Stimulated activated CD4-positive, alpha-beta T cell treated with anti-CD3 and anti-CD28 coated beads, TNF-alpha, amount 100 ng/mL, for 24 hours (primary cell): ENCODE results near the gene STAP1.
"Not testable (repeated sequence)": the region's sequence is repeated elsewhere in the genome, so short reads cannot be mapped to it uniquely, and the experiment has no call there.

ENCODE experiments used
- DNase-seq, 3 experiments: peaks; one replicate each; pipeline ENCODE4 v3.0.0-alpha.2; 2020; ENCODE audit warnings: low read depth in 3 of 3

Gene STAP1, protein sequence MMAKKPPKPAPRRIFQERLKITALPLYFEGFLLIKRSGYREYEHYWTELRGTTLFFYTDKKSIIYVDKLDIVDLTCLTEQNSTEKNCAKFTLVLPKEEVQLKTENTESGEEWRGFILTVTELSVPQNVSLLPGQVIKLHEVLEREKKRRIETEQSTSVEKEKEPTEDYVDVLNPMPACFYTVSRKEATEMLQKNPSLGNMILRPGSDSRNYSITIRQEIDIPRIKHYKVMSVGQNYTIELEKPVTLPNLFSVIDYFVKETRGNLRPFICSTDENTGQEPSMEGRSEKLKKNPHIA

GRCh38 chr4:67558493-67558892 lies at the start of gene STAP1:
TSS of gene STAP1 (plus strand) at chr4:67558727. CDS start at chr4:67558810, 83 bp downstream.
- DNase-seq, result no peak

DNA sequence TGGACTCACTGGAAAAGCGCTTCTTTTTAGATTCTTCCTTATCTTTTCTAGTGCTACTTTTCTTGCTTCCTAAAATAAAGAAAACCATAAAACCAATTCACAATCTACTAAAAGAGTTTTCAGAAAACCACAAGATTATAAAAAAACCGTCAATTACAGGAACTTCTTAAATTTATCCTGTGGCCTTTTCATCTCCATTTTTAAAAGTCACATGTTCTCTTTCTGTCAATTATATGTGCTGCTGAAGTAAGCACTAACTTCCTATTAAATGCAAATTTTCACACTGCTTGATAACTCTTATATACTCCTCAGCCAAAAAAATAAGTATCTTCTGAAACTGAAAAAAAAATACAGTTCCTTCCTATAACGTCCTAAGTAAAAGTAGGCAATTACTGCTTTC lies 46.0 kb upstream of the STAP1 start:
- no peak for DNase-seq

GRCh38 chr4:67520141-67520540 lies 38.4 kb upstream of the STAP1 start:
- DNase-seq, result no peak

DNA sequence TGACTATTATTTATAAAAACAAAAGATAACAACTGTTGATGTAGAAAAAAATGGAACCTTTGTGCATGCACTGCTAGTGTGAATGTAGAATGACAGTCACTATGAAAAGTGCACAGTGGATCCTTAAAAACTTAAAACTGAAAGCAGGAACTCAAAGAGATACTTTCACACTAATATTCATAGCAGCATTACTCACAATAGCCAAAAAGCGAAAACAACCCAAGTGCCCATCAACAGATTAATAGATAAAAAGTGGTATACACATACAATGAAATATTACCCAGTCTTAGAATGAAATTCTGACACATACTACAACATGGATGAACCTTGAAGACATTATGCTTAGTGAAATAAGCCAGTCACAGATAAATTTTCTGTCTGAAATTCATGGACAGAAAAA lies 37.0 kb upstream of the STAP1 start:
- no peak for DNase-seq

GRCh38 chr4:67522230-67522629 lies 36.3 kb upstream of the STAP1 start:
- no peak for DNase-seq

- no peak for DNase-seq
Observed at GRCh38 chr4:67522851-67523671, 35.5 kb upstream of the STAP1 start.

DNA sequence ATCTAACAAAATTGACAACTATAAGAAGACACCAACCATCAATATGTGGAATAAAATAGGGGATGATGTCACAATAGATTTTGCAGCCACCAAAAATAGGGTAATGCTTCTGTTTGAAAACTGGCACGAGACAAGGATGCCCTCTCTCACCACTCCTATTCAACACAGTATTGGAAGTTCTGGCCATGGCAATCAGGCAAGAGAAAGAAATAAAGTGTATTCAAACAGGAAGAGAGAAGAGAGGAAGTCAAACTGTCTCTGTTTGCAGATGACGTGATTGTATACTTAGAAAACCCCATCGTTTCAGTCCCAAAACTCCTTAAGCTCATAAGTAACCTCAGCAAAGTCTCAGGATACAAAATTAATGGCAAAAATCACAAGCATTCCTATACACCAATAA lies 34.4 kb upstream of the STAP1 start:
- DNase-seq, result not testable (repeated sequence)

DNA sequence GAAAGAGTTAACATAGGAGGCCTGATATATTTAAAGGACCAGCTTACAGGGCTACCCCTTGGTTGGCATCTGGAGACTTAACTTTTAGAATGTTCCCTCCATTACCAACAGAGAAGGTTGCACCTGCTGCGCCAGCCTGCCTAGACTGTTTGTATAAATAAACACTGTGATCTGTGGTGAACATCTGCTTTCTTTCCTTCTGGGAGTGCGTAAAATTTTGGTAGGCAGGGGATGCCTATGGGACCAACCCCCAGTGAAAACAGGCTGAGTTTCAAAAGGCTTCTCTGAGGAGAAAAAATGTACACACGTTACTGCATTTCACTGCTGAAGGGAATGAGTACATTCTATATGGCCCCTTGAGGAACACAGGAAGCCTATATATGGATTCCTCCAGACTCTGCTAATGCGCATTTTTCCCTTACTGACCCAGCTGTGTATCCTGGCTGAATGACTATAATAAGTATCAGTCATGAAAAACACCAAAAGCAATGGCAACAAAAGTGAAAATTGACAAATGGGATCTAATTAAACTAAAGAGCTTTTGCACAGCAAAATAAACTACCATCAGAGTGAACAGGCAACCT lies 27.1 kb upstream of the STAP1 start:
- no peak for DNase-seq

- not testable (repeated sequence) for DNase-seq
Observed at GRCh38 chr4:67532397-67532796, 26.1 kb upstream of the STAP1 start.

- no peak for DNase-seq
Observed at GRCh38 chr4:67533112-67533511, 25.4 kb upstream of the STAP1 start.

DNA sequence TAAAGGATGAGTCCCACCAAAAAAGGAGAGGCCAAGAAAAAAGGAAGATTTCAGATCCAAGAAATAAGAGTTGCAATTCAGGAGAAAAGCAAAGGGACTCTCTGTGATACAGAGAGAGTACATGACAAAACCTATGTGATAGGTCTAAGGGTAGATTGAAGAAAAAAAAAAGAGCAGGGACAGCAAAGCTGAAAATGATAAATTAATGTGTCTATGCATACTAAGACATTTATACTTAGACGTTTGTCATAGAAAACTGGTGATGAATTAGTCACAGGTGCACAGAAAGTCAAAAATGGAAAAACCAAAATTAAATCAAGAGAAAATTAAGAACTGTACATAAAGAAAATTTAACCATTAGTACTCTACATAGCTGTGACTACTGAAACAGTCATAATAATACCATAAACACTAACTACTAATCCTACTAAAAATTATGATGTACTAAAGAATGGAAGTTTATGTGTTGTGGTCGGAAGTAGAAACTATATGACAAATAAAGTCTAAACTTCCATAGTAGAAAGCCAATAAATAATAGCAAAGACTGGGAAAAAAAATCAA lies 23.2 kb upstream of the STAP1 start:
- no peak for DNase-seq

GRCh38 chr4:67539830-67540229 lies 18.7 kb upstream of the STAP1 start:
- DNase-seq, result no peak

- no peak for DNase-seq
Observed at GRCh38 chr4:67542076-67542475, 16.5 kb upstream of the STAP1 start.

DNA sequence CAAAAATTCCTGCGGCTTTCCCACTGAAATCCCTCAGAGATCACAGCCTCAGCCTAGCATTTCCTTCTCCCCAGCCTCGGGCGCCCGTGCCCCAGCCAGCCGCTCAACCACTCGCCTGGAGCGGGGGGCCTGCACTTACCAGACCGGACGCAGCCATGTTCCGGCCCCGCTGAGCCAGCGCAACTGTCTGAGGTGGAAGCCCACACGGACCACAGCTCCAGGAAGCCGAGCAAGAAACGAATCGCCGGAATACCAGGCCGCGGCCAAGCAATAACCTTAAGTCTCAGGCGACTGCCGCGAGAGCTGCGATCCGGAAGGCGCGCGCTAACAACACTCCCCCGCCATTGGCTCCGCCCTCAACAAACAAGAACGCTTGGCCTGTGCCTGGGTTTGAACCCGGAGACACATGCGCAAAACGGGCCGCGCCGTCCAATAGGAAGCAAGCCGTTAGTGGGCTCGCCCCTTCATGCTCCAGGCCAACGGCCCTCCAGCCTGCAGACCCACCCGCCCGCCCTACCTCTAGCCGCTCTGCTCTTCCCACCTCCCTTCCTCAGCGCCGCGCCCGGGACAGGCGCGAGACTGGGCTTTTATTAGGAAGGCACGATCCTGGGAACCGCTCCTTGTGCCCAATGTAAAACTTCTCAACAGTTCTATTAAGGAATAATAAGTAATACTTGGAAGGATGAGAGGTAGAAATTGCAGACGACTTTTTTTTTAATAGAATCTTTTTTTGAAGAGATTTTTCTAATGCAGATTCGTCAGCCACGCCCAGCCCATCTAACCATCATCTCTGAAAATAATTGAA lies 13.1 kb upstream of the STAP1 start, which contains the start of gene CENPC:
Gene CENPC, minus strand, starts transcription at position 305 of the 805 bp plus-strand sequence. Its CDS starts 148 bp downstream, at position 157.
- DNase-seq, result peak; percentile 84 to 95 (median 89)

DNA sequence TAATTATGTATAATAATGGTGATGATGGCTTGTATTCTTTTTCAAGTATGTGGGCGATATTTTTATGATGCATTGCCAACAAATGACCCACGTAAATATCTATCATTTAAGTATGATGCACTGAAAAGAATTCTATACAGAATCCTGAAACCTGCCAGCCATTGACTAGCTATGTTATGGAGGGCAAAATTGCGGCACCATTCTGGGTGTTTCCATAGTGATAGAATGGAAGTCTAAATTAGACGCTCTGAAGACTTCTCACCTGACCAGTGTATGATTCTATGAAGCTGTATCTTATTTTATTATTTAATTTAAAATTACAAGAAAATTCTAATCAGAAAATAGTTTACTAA lies 12.5 kb upstream of the STAP1 start:
- no peak for DNase-seq

- no peak for DNase-seq
Observed at GRCh38 chr4:67546971-67547370, 11.6 kb upstream of the STAP1 start.

DNA sequence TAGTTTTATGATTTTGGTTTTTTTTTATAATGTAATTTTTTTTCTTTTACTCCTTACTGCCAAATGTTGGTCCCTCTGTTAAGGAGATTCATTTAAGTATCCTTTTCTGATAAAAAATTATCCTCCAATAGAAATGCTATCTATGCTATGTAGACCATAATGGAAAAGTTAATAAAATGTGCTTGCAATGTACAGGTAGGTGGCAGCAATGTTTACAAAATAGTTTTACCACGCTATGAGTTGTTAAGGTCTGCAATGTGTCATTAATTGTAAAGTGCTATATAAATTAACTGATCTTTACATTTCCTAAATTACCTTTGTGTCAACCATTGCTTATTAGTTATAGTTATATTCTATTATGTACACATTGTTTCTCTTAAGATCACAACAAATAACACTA lies 9.4 kb upstream of the STAP1 start:
- no peak for DNase-seq

DNA sequence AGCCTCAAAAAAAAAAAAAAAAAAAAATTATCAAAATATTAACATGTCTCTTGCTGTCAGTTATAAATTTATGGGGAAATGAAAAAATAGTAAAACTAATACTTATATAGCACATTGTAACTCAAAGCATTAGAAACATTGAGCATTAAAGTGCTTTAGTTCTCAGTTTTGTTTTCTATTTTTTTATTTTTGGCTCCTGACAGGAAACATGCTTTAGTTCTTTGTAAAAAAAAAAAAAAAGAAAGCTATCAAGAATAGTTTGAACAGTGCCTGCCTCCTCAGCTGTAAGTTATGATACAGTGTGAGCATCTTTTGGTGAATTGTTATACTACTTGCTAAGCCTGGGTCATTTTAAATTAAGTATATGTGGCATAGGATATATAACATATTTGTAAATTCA lies 8.1 kb upstream of the STAP1 start:
- DNase-seq, result no peak

DNA sequence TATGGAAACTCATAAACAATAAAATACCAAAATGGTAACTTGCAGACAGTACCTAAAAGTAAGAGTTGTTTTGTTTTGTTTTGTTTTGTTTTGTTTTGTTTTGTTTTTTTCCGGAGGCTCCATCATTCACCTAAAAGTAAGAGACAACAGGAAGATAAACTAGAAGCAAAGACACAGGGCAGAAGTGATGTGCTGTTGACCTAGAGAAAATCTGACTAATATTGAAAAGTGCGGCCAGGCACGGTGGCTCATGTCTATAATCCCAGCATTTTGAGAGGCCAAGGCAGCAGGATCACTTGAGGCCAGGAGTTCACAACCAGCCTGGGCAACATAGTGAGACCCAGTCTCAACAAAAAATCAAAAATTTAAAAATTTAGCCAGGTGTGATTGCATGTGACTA lies 7.7 kb upstream of the STAP1 start:
- no peak for DNase-seq

- DNase-seq, result not testable (repeated sequence)
Observed at GRCh38 chr4:67552146-67552792, 6.3 kb upstream of the STAP1 start.

DNA sequence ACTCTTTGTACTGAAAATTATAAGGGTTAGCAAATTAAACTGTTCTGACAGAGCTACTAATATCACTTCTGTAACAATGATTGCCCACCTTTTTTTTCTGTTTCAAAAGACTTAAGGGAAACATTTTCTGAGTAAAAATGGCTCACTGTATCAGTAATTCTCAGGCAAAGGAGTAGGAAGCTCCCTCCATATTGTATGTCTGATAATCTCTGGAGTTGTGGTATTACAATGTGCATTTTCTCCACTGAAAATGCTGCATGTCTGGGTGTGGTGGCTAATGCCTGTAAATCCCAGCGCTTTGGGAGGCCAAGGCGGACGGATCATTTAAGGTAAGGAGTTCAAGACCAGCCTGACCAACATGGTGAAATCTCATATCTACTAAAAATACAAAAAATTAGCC lies 4.4 kb upstream of the STAP1 start:
- no peak for DNase-seq
